Measurements from ENCODE around the gene RERE.
"Not testable (repeated sequence)": the region's sequence is repeated elsewhere in the genome, so short reads cannot be mapped to it uniquely, and the experiment has no call there.

Gene RERE

GRCh38 chr1:8390707-8391106 is 426.7 kb downstream of the RERE start:
- no peak for DNase-seq

- no peak for DNase-seq
These were observed 427.4 kb downstream of the RERE start for GRCh38 chr1:8389958-8390535.

GRCh38 chr1:8388732-8389562 is 428.5 kb downstream of the RERE start:
- DNase-seq: no peak

- DNase-seq: no peak
These were observed 431.2 kb downstream of the RERE start for GRCh38 chr1:8386247-8386646.

- DNase-seq: no peak
These were observed 432.9 kb downstream of the RERE start for GRCh38 chr1:8384577-8384976.

GRCh38 chr1:8384088-8384487 is 433.4 kb downstream of the RERE start:
- no peak for DNase-seq

- no peak for DNase-seq
These were observed 434.6 kb downstream of the RERE start for GRCh38 chr1:8382608-8383505.

GRCh38 chr1:8382051-8382505 is 435.4 kb downstream of the RERE start:
- DNase-seq: no peak

- DNase-seq: peak; percentile 61
These were observed 435.8 kb downstream of the RERE start for GRCh38 chr1:8381618-8382017.

GRCh38 chr1:8380310-8380709 is 437.1 kb downstream of the RERE start:
- not testable (repeated sequence) for DNase-seq

- no peak for DNase-seq
These were observed 437.8 kb downstream of the RERE start for GRCh38 chr1:8379513-8380186.

- no peak for DNase-seq
These were observed 438.4 kb downstream of the RERE start for GRCh38 chr1:8378981-8379470.

GRCh38 chr1:8378178-8378577 is 439.3 kb downstream of the RERE start:
- DNase-seq: no peak

- DNase-seq: no peak
These were observed 440.0 kb downstream of the RERE start for GRCh38 chr1:8377271-8377981.

GRCh38 chr1:8376358-8376840 is 441.0 kb downstream of the RERE start:
- no peak for DNase-seq

- DNase-seq: peak; percentile 41
These were observed 442.6 kb downstream of the RERE start for GRCh38 chr1:8374812-8375211.

GRCh38 chr1:8374356-8374755 is 443.1 kb downstream of the RERE start:
- no peak for DNase-seq

- peak; percentile 73 for DNase-seq
These were observed 443.7 kb downstream of the RERE start for GRCh38 chr1:8373581-8374241.

- DNase-seq: no peak
These were observed 444.3 kb downstream of the RERE start for GRCh38 chr1:8373125-8373524.

GRCh38 chr1:8371372-8371991 is 446.0 kb downstream of the RERE start:
- no peak for DNase-seq

GRCh38 chr1:8370905-8371315 is 446.5 kb downstream of the RERE start:
- peak; percentile 37 for DNase-seq

All from fibroblast of upper back skin (primary cell).